OCI-LY1 (cell line): ENCODE measurements around the gene MAGI1.

Experiments used
- EZH2 ChIP-seq: fragments of 200-600 bp; sonication (generic), shearing (Covaris generic); IDR thresholded peaks from 2 replicates; pipeline ENCODE4 v1.8.0; 2017; ENCODE audit warnings: borderline replicate concordance, mixed run types, mild to moderate bottlenecking, antibody characterized with exemption, low read length, moderate library complexity, mixed read lengths
- TF ChIP-seq, protein P1 (sequence below): fragments of 200-600 bp; sonication (generic), shearing (Covaris generic); IDR thresholded peaks from 2 replicates; pipeline ENCODE4 v1.5.1; 2017; ENCODE audit warnings: mild to moderate bottlenecking, antibody characterized with exemption, low read length, moderate library complexity, mixed read lengths

- no peak for TF ChIP-seq EZH2
- TF ChIP-seq, protein P1, sequence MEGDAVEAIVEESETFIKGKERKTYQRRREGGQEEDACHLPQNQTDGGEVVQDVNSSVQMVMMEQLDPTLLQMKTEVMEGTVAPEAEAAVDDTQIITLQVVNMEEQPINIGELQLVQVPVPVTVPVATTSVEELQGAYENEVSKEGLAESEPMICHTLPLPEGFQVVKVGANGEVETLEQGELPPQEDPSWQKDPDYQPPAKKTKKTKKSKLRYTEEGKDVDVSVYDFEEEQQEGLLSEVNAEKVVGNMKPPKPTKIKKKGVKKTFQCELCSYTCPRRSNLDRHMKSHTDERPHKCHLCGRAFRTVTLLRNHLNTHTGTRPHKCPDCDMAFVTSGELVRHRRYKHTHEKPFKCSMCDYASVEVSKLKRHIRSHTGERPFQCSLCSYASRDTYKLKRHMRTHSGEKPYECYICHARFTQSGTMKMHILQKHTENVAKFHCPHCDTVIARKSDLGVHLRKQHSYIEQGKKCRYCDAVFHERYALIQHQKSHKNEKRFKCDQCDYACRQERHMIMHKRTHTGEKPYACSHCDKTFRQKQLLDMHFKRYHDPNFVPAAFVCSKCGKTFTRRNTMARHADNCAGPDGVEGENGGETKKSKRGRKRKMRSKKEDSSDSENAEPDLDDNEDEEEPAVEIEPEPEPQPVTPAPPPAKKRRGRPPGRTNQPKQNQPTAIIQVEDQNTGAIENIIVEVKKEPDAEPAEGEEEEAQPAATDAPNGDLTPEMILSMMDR = no peak
Measured at GRCh38 chr3:65339192-65339740, 699.5 kb downstream of the MAGI1 start.
